ENCODE measurements around the gene GKAP1.
"Not testable (repeated sequence)": the region's sequence is repeated elsewhere in the genome, so short reads cannot be mapped to it uniquely, and the experiment has no call there.

The GKAP1 gene

DNA sequence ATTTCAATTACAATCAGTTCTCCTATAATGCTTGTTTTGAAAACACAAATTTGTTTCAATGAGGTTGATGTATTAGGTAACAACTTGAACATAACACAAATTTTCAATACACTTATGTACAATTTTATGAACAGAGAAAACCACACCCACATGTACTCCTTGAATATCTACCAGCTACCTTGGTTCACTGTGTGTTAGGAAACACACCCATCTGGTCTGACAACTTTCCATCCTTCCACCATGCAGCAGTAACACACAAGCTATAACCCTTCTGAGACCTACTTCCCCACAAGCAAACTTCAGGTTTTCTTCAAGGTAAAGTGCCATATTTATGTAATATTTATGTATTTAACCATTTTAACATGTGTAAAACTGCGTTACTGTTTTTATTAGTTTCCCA is 73.4 kb downstream of the GKAP1 start:
- no peak for DNase-seq (ENCODE audit: low read depth)
- H3K4me3 ChIP-seq (ENCODE audit: low read depth, low read length): no peak overlapping the region
- no peak for TF ChIP-seq CTCF (conservative IDR thresholded peaks at IDR 0.05; ENCODE audit: low read depth, low read length)

DNA sequence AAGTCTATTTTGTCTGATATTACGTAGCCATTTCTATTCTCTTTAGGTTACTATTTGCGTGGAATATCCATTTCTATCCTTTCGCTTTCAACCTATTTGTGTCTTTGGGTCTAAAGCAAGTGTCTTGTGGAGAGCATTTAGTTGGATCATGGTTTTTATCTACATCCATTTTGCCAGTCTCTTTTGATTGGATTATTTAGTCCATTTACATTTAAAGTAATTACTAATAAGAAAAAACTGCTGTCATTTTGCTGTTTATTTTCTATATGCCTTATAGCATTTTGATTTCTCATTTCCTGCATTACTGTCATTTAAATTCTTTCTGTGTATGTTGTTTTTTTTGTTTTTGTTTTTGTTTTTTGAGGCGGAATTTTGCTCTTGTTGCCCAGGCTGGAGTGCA is 83.8 kb downstream of the GKAP1 start:
- no peak for DNase-seq (ENCODE audit: low read depth)
- no peak overlapping the region for H3K4me3 ChIP-seq (ENCODE audit: low read depth, low read length)
- TF ChIP-seq CTCF (conservative IDR thresholded peaks at IDR 0.05; ENCODE audit: low read depth, low read length): no peak

GRCh38 chr9:83728591-83729368 is 88.8 kb downstream of the GKAP1 start:
- not testable (repeated sequence) for H3K4me3 ChIP-seq (ENCODE audit: low read depth, low read length); DNase-seq (ENCODE audit: low read depth)

GRCh38 chr9:83724436-83724835 is 93.1 kb downstream of the GKAP1 start:
- no peak for DNase-seq (ENCODE audit: low read depth)
- no peak for TF ChIP-seq CTCF (conservative IDR thresholded peaks at IDR 0.05; ENCODE audit: low read depth, low read length)
- no peak overlapping the region for H3K4me3 ChIP-seq (ENCODE audit: low read depth, low read length)

DNA sequence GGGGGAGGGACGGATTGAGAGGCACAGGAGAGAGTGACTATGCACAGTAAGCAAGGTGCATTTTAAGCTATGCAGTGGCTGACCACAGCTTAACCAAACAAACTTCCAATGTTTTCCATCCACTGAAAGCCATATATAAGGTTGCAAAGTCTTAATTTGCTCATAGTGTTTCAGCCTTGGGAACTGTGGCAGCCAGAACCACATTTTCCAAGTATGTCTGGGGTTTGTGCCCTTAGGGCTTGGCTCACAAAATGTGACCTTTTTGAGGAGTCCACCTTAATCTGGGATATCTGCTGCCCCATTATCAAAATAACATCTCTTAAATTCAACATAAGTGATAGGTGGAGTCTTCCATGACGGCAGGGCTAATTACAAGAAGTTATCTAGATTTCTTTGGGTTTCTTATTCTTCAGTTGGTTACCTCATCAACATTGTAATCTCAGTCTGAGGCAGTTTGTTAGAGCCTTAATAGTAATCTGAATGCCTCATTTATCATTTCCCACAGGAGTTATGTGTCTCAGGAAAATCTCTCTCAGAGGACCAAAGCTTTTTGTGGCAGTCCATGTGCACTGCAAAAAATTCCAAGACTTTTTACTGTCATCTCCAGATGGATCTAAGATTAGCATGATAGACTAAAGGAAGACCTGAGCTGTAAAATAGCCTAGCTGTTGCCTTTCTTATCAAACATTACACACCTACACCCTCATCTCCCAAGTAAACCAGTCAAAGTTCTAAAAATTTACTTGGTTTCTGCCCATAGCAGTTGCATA is 94.7 kb downstream of the GKAP1 start:
- no peak for TF ChIP-seq CTCF (conservative IDR thresholded peaks at IDR 0.05; ENCODE audit: low read depth, low read length)
- no peak overlapping the region for H3K4me3 ChIP-seq (ENCODE audit: low read depth, low read length)
- DNase-seq (ENCODE audit: low read depth): no peak

- no peak for TF ChIP-seq CTCF (conservative IDR thresholded peaks at IDR 0.05; ENCODE audit: low read depth, low read length)
- DNase-seq (ENCODE audit: low read depth): no peak
- H3K4me3 ChIP-seq (ENCODE audit: low read depth, low read length): no peak overlapping the region
Measured at GRCh38 chr9:83721509-83721908, 96.1 kb downstream of the GKAP1 start.

DNA sequence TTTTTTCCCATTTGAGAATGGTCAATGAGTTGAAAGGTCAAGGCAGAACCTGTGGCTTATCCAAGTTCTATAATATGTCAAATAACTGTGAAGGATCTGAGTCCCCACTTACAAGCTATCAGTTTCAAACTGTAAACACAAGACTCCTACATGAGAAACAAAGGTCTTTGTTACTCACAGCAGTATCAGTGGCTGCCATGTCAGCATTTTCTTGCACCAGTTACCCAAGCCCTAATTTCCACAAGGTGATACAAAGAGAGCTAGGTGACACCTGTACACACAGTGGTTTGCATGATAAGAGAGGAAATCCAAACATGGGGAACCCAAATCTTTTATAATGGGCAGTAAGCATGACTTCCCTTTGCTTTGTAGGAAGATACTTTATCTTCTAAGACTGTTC is 101.8 kb downstream of the GKAP1 start:
- DNase-seq (ENCODE audit: low read depth): no peak
- TF ChIP-seq CTCF (conservative IDR thresholded peaks at IDR 0.05; ENCODE audit: low read depth, low read length): no peak
- H3K4me3 ChIP-seq (ENCODE audit: low read depth, low read length): no peak overlapping the region
